GM23338 (cell line): ENCODE results near the gene TMEM273. TPM values are rescaled to one million over a fixed set of nuclear protein-coding genes. Genes with fewer than 3 reads are reported as not detected.

Source experiments
- ATAC-seq: fragments of 200-7000 bp; cut with Tn5 transposase; 3 replicates; pipeline ENCODE4 v1.9.1; 2020
- DNase-seq: peaks from one replicate; pipeline ENCODE4 v3.0.0-alpha.2; 2015; ENCODE audit warnings: low spot score
- H2AFZ ChIP-seq: fragments of 200-600 bp; sonication (generic); 2 replicates; pipeline ENCODE4 v1.8.0; 2016; ENCODE audit warnings: antibody characterized with exemption, mild to moderate bottlenecking, moderate library complexity
- H3F3A ChIP-seq: fragments of 200-600 bp; sonication (generic); replicated peaks from 2 replicates; pipeline ENCODE4 v1.8.0; 2017; ENCODE audit warnings: antibody characterized with exemption, mixed run types, low read depth
- H3K27ac ChIP-seq: fragments of 200-600 bp; sonication (generic); 2 replicates; pipeline ENCODE4 v1.6.1; 2016; ENCODE audit warnings: low read depth
- H3K27me3 ChIP-seq: fragments of 200-600 bp; sonication (generic); 2 replicates; pipeline ENCODE4 v1.8.0; 2016; ENCODE audit warnings: mild to moderate bottlenecking, mixed run types, moderate library complexity; ENCODE audit not compliant: insufficient read depth
- H3K36me3 ChIP-seq: fragments of 200-600 bp; sonication (generic); 2 replicates; pipeline ENCODE4 v1.8.0; 2016; ENCODE audit warnings: mild to moderate bottlenecking; ENCODE audit not compliant: insufficient read depth
- H3K4me1 ChIP-seq: fragments of 200-600 bp; sonication (generic); 2 replicates; pipeline ENCODE4 v1.8.0; 2016; ENCODE audit warnings: mild to moderate bottlenecking, moderate library complexity; ENCODE audit not compliant: insufficient read depth
- H3K4me2 ChIP-seq: fragments of 200-600 bp; sonication (generic); 2 replicates; pipeline ENCODE4 v1.7.1; 2017; ENCODE audit warnings: mixed run types
- H3K4me3 ChIP-seq: fragments of 200-600 bp; sonication (generic); 2 replicates; pipeline ENCODE4 v1.6.1; 2016; ENCODE audit warnings: mixed run types
- H3K79me2 ChIP-seq: fragments of 200-600 bp; sonication (generic); replicated peaks from 2 replicates; pipeline ENCODE4 v1.8.0; 2017; ENCODE audit warnings: mild to moderate bottlenecking; ENCODE audit not compliant: insufficient read depth
- H3K9me2 ChIP-seq: fragments of 200-600 bp; sonication (generic); 2 replicates; pipeline ENCODE4 v1.8.0; 2017; ENCODE audit not compliant: insufficient read depth
- H4K20me1 ChIP-seq: fragments of 200-600 bp; sonication (generic); replicated peaks from 2 replicates; pipeline ENCODE4 v1.8.0; 2017; ENCODE audit warnings: mild to moderate bottlenecking; ENCODE audit not compliant: insufficient read depth
- H3K27ac Mint-ChIP-seq: 2 replicates; pipeline ENCODE4 v1.8.0; 2020; ENCODE audit warnings: inconsistent platforms, mild to moderate bottlenecking, moderate library complexity, mixed read lengths
- H3K27me3 Mint-ChIP-seq: 3 replicates; pipeline ENCODE4 v1.8.0; 2022; ENCODE audit warnings: low read depth, mild to moderate bottlenecking, moderate library complexity, mixed read lengths, inconsistent platforms; ENCODE audit not compliant: insufficient read depth, poor library complexity
- H3K36me3 Mint-ChIP-seq: 3 replicates; pipeline ENCODE4 v1.8.0; 2021; ENCODE audit warnings: low read depth, mild to moderate bottlenecking, inconsistent platforms, moderate library complexity, mixed read lengths
- H3K4me1 Mint-ChIP-seq: 3 replicates; pipeline ENCODE4 v1.8.0; 2020; ENCODE audit warnings: mild to moderate bottlenecking, inconsistent platforms, mixed read lengths
- H3K4me3 Mint-ChIP-seq: 3 replicates; pipeline ENCODE4 v1.8.0; 2021; ENCODE audit warnings: moderate library complexity, mild to moderate bottlenecking, inconsistent platforms, mixed read lengths
- H3K9me3 Mint-ChIP-seq: 3 replicates; pipeline ENCODE4 v1.8.0; 2020; ENCODE audit warnings: moderate library complexity, mild to moderate bottlenecking, inconsistent platforms, mixed read lengths
- CREB1 ChIP-seq: fragments of 250-450 bp; sonication (Bioruptor Pico); IDR thresholded peaks from 2 replicates; pipeline ENCODE4 v1.5.0; 2020; ENCODE audit warnings: low read depth, mild to moderate bottlenecking, moderate library complexity
- CTCF ChIP-seq, 2 experiments: fragments of 200-600 bp in 1 of 2; sonication (generic) in 1 of 2; conservative IDR thresholded peaks; 2 replicates each; pipeline versions ENCODE4 v1.5.1 to v1.6.1; 2016 to 2017; ENCODE audit warnings: antibody characterized with exemption in 2 of 2, low read depth in 2 of 2, mild to moderate bottlenecking in 2 of 2, moderate library complexity in 1 of 2
- EZH2 ChIP-seq: fragments of 200-600 bp; sonication (generic); IDR thresholded peaks from one replicate; pipeline ENCODE4 v1.8.0; 2017; ENCODE audit warnings: antibody characterized with exemption, mild to moderate bottlenecking, low read depth; ENCODE audit not compliant: unreplicated experiment
- EZH2phosphoT487 ChIP-seq: fragments of 200-600 bp; sonication (generic); IDR thresholded peaks from one replicate; pipeline ENCODE4 v1.8.1; 2018; ENCODE audit warnings: antibody characterized with exemption; ENCODE audit not compliant: unreplicated experiment
- JUNB ChIP-seq: IDR thresholded peaks from one replicate; pipeline ENCODE4 v1.6.1; 2016; ENCODE audit warnings: antibody characterized with exemption; ENCODE audit not compliant: unreplicated experiment
- NANOG ChIP-seq: IDR thresholded peaks from 2 replicates; pipeline ENCODE4 v1.6.1; 2016; ENCODE audit warnings: antibody characterized with exemption, borderline replicate concordance
- POLR2AphosphoS5 ChIP-seq: IDR thresholded peaks from 2 replicates; pipeline ENCODE4 v1.6.1; 2016; ENCODE audit warnings: antibody characterized with exemption, low read depth
- STAT1 ChIP-seq: IDR thresholded peaks from one replicate; pipeline ENCODE4 v1.6.1; 2016; ENCODE audit warnings: antibody characterized with exemption; ENCODE audit not compliant: unreplicated experiment
- ZNF114 ChIP-seq: fragments of 250-450 bp; sonication (Bioruptor Pico); IDR thresholded peaks from 2 replicates; pipeline ENCODE4 v1.5.0; 2020; ENCODE audit warnings: mild to moderate bottlenecking, moderate library complexity
- ZNF331 ChIP-seq: fragments of 250-450 bp; sonication (Bioruptor Pico); IDR thresholded peaks from 2 replicates; pipeline ENCODE4 v1.5.0; 2020; ENCODE audit warnings: low read depth, mild to moderate bottlenecking, moderate library complexity
- ZNF462 ChIP-seq: fragments of 250-450 bp; sonication (Bioruptor Pico); IDR thresholded peaks from 2 replicates; pipeline ENCODE4 v1.5.0; 2020; ENCODE audit warnings: mild to moderate bottlenecking, moderate library complexity
- polyA plus RNA-seq: library from polyadenylated mRNA; unstranded; fragments of >200 nt; fragmentation: Nextera tagmentation; extraction: Ambion mirVana; gene quantifications from 2 replicates; pipeline ENCODE4 v1.2.1, GENCODE V29; 2016
- total RNA-seq: library from RNA; depleted of rRNA; stranded (reverse); fragments of >200 nt; shearing (Covaris generic); gene quantifications from 2 replicates; pipeline ENCODE4 v1.2.3, GENCODE V29; 2014
- TF ChIP-seq, protein P1 (sequence below): IDR thresholded peaks from one replicate; pipeline ENCODE4 v1.6.1; 2018; ENCODE audit warnings: antibody characterized with exemption; ENCODE audit not compliant: unreplicated experiment
- TF ChIP-seq, protein P2 (sequence below): IDR thresholded peaks from 2 replicates; pipeline ENCODE4 v1.6.1; 2016; ENCODE audit warnings: antibody characterized with exemption

TMEM273 gene
- total and polyA plus RNA-seq, 2 experiments from 2014 or later = not detected

GRCh38 chr10:49136525-49136924 lies 51.7 kb downstream of the TMEM273 start:
- Histone ChIP-seq H3K27ac (no peak overlapping the region), H3K9me2 (peaks cover 6% of the 10 kb centered on the region; the same call in 1 of the 2 replicates), H3K27me3 (no peaks in the 10 kb centered on the region), H4K20me1 (no peaks in the 10 kb centered on the region), H3K36me3 (no peaks in the 10 kb centered on the region), H3K79me2 (no peaks in the 10 kb centered on the region), H3K4me3 (no peak overlapping the region), H3K4me2 (no peak overlapping the region), H3K4me1 (no peaks in the 10 kb centered on the region), H2AFZ (no peak overlapping the region), H3F3A (no peaks in the 10 kb centered on the region)
- peaks cover 7% of the 10 kb centered on the region for H3K4me1 Mint-ChIP-seq
- peaks cover 2% of the 10 kb centered on the region; the same call in 2 of the 3 replicates for H3K36me3 Mint-ChIP-seq
- no peak for ATAC-seq
- H3K9me3 Mint-ChIP-seq = peaks cover 2% of the 10 kb centered on the region; the same call in 1 of the 3 replicates
- no peak overlapping the region for H3K4me3 Mint-ChIP-seq
- no peak overlapping the region for H3K27ac Mint-ChIP-seq
- peaks cover 2% of the 10 kb centered on the region for H3K27me3 Mint-ChIP-seq
- TF ChIP-seq EZH2 = no peak
- no peak for TF ChIP-seq NANOG
- TF ChIP-seq ZNF114 (CRISPR knock-in tag) = no peak
- TF ChIP-seq ZNF462 (CRISPR knock-in tag) = no peak
- no peak for TF ChIP-seq ZNF331
- no peak for TF ChIP-seq JUNB
- TF ChIP-seq CTCF (conservative IDR thresholded peaks at IDR 0.05; ENCODE audit: low read depth in 2 of 2) = no peak
- TF ChIP-seq POLR2AphosphoS5 = no peak
- no peak for TF ChIP-seq EZH2phosphoT487
- TF ChIP-seq CREB1 (CRISPR knock-in tag) = no peak
- no peak for TF ChIP-seq STAT1
- TF ChIP-seq, protein P1, sequence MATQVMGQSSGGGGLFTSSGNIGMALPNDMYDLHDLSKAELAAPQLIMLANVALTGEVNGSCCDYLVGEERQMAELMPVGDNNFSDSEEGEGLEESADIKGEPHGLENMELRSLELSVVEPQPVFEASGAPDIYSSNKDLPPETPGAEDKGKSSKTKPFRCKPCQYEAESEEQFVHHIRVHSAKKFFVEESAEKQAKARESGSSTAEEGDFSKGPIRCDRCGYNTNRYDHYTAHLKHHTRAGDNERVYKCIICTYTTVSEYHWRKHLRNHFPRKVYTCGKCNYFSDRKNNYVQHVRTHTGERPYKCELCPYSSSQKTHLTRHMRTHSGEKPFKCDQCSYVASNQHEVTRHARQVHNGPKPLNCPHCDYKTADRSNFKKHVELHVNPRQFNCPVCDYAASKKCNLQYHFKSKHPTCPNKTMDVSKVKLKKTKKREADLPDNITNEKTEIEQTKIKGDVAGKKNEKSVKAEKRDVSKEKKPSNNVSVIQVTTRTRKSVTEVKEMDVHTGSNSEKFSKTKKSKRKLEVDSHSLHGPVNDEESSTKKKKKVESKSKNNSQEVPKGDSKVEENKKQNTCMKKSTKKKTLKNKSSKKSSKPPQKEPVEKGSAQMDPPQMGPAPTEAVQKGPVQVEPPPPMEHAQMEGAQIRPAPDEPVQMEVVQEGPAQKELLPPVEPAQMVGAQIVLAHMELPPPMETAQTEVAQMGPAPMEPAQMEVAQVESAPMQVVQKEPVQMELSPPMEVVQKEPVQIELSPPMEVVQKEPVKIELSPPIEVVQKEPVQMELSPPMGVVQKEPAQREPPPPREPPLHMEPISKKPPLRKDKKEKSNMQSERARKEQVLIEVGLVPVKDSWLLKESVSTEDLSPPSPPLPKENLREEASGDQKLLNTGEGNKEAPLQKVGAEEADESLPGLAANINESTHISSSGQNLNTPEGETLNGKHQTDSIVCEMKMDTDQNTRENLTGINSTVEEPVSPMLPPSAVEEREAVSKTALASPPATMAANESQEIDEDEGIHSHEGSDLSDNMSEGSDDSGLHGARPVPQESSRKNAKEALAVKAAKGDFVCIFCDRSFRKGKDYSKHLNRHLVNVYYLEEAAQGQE = no peak
- TF ChIP-seq, protein P2, sequence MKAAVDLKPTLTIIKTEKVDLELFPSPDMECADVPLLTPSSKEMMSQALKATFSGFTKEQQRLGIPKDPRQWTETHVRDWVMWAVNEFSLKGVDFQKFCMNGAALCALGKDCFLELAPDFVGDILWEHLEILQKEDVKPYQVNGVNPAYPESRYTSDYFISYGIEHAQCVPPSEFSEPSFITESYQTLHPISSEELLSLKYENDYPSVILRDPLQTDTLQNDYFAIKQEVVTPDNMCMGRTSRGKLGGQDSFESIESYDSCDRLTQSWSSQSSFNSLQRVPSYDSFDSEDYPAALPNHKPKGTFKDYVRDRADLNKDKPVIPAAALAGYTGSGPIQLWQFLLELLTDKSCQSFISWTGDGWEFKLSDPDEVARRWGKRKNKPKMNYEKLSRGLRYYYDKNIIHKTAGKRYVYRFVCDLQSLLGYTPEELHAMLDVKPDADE = no peak
- no peak for DNase-seq
